Ovary (tissue), 9 donors: ENCODE data around the gene DNAJA3. TPM values are rescaled to one million over a fixed set of nuclear protein-coding genes. Genes with fewer than 3 reads are reported as not detected.

ENCODE experiments used
- DNase-seq, 5 donors: peaks; one replicate each; pipeline ENCODE4 v3.0.0-alpha.2; 2019 to 2020
- H3K27ac ChIP-seq, 2 donors: fragments of 200-600 bp; one replicate each; pipeline versions ENCODE4 v1.5.1 to v1.8.0; 2019 to 2022
- H3K27me3 ChIP-seq: fragments of 200-600 bp; one replicate; pipeline ENCODE4 v1.8.0; 2022
- H3K36me3 ChIP-seq: fragments of 200-600 bp; sonication (generic); one replicate; pipeline ENCODE4 v1.5.1; 2019
- H3K4me1 ChIP-seq: one replicate; pipeline ENCODE4 v1.8.1; 2013; ENCODE audit warnings: mild to moderate bottlenecking, moderate library complexity; ENCODE audit not compliant: insufficient read depth
- H3K4me3 ChIP-seq: fragments of 200-600 bp; sonication (generic); one replicate; pipeline ENCODE4 v1.5.1; 2017
- H3K9me3 ChIP-seq, 2 donors: fragments of 200-600 bp in 1 of 2; sonication (generic) in 1 of 2; one replicate each; pipeline versions ENCODE4 v1.5.1 to v1.8.1; 2013 to 2019; ENCODE audit warnings: mild to moderate bottlenecking in 1 of 2, moderate library complexity in 1 of 2
- CTCF ChIP-seq, 3 donors: fragments of 450-650 bp in 2 of 3; fragments of 200-600 bp in 1 of 3; IDR thresholded peaks; one replicate each; pipeline versions ENCODE4 v1.5.1 to v1.8.0; 2016 to 2022; ENCODE audit warnings: antibody characterized with exemption in 3 of 3, mild to moderate bottlenecking in 1 of 3
- EP300 ChIP-seq: sonication (generic); formaldehyde crosslinking; IDR thresholded peaks from one replicate; pipeline ENCODE4 v1.6.1; 2017; ENCODE audit warnings: antibody characterized with exemption
- POLR2A ChIP-seq: fragments of 450-650 bp; IDR thresholded peaks from one replicate; pipeline ENCODE4 v1.6.1; 2017; ENCODE audit warnings: antibody characterized with exemption, mild to moderate bottlenecking, moderate library complexity
- WGBS, 3 donors: extraction: QIAGEN DNeasy Blood & Tissue Kit in 1 of 3; methylation state at CpG; one replicate each; pipeline versions ENCODE4 v1.1.5 to v1.1.7; 2013 to 2017; 5-methylcytosine and 5-hydroxymethylcytosine counted together
- intact Hi-C, 4 donors: fragments of 100-400 bp; cut with DNase I; formaldehyde crosslinking; loops; one replicate each; pipeline versions ENCODE4 v1.11.0 to v1.15.1; 2022 to 2023
- polyA plus RNA-seq, 2 donors: library from polyadenylated mRNA; stranded (reverse); fragments of 200-250 nt in 1 of 2; fragments of 350-450 nt in 1 of 2; fragmentation: Illumina TruSeq in 1 of 2; extraction: RNeasy Lipid Tissue Mini Kit (QIAGEN cat#74804) in 1 of 2; gene quantifications; one replicate each; pipeline ENCODE4 v1.2.3, GENCODE V29; 2013 to 2014
- total RNA-seq, 7 donors: library from RNA; depleted of rRNA in 2 of 7; stranded (reverse); fragments of >200 nt in 2 of 7; fragmentation: NEBNext Ultra II Directional in 3 of 7; extraction: Animal tissue kit (Norgen Biotek cat#: 25700) in 3 of 7; gene quantifications; one replicate each; pipeline versions ENCODE4 v1.1.0 to v1.2.4, GENCODE V29; 2016 to 2023
- donor health status: DM: no; HTN: no; CAD: no; lungs with moderate emphysema.
- donor health status: DM: no; HTN: no; CAD: no.
- donor health status: Bipolar disorder and iron deficiency.
- donor health status: DM: yes; HTN: yes; CAD: no.
- donor health status: DM: no; HTN: no; CAD: no.
- donor health status: DM: yes; HTN: yes; CAD: no.

DNAJA3 gene
- total and polyA plus RNA-seq, 9 donors = 26.4 to 47.0 (median 35.2) TPM

- intact Hi-C loops = loop anchor here in 3 of 4 donors (2.0 to 5.0 kb wide), 3 partner anchors 43 to 196 kb away; no protein-coding TSS in a partner anchor
- H3K4me3 ChIP-seq = no peak overlapping the region
- peak in 2 of 5 donors; percentile 23 to 39 for DNase-seq
- 75 to 82% (median 78%) methylated on average over 24 of the region's 24 CpGs for WGBS, 3 donors
- no peak overlapping the region for H3K27ac ChIP-seq
- TF ChIP-seq POLR2A (no peak), CTCF (IDR thresholded peaks at IDR 0.05) (no peak), EP300 (no peak)
- H3K9me3 ChIP-seq = no peaks in the 10 kb centered on the region
- H3K36me3 ChIP-seq = no peaks in the 10 kb centered on the region
- no peaks in the 10 kb centered on the region for H3K27me3 ChIP-seq
- no peaks in the 10 kb centered on the region for H3K4me1 ChIP-seq
These were observed 22.3 kb upstream of the DNAJA3 start for GRCh38 chr16:4403133-4403949.

- Histone ChIP-seq H3K36me3 (no peaks in the 10 kb centered on the region), H3K4me3 (no peak overlapping the region), H3K9me3 (no peaks in the 10 kb centered on the region), H3K27ac (no peak overlapping the region), H3K27me3 (no peaks in the 10 kb centered on the region), H3K4me1 (no peaks in the 10 kb centered on the region)
- TF ChIP-seq CTCF (IDR thresholded peaks at IDR 0.05) (peak in 1 of 3 donors; percentile 16), EP300 (no peak), POLR2A (no peak)
- DNase-seq = peak; percentile 23 to 59 (median 39)
- WGBS, 3 donors = 73 to 77% (median 74%) methylated on average over 20 of the region's 20 CpGs
- intact Hi-C loops = loop anchor here in 1 of 4 donors (5.0 kb wide), 2 partner anchors 117 to 197 kb away; no protein-coding TSS in a partner anchor
These were observed 21.3 kb upstream of the DNAJA3 start for GRCh38 chr16:4404247-4404966.

- Histone ChIP-seq H3K4me3 (no peak overlapping the region), H3K27ac (no peak overlapping the region), H3K4me1 (no peaks in the 10 kb centered on the region), H3K9me3 (no peaks in the 10 kb centered on the region), H3K27me3 (no peaks in the 10 kb centered on the region), H3K36me3 (no peaks in the 10 kb centered on the region)
- intact Hi-C loops = loop anchor here in 1 of 4 donors (5.0 kb wide), 2 partner anchors 118 to 198 kb away; no protein-coding TSS in a partner anchor
- 91 to 93% (median 92%) methylated on average over 21 to 24 of the region's 24 CpGs for WGBS, 3 donors
- DNase-seq = peak in 3 of 5 donors; percentile 19 to 25 (median 20)
- TF ChIP-seq EP300 (no peak), CTCF (IDR thresholded peaks at IDR 0.05) (no peak), POLR2A (no peak)
These were observed 20.5 kb upstream of the DNAJA3 start for GRCh38 chr16:4404967-4405696.
